Measurements from ENCODE around the gene MTHFD1. TPM values are rescaled to one million over a fixed set of nuclear protein-coding genes. Genes with fewer than 3 reads are reported as not detected.

MTHFD1 gene
- total RNA-seq, 1 experiment from 2014 or later: 226 TPM

DNA sequence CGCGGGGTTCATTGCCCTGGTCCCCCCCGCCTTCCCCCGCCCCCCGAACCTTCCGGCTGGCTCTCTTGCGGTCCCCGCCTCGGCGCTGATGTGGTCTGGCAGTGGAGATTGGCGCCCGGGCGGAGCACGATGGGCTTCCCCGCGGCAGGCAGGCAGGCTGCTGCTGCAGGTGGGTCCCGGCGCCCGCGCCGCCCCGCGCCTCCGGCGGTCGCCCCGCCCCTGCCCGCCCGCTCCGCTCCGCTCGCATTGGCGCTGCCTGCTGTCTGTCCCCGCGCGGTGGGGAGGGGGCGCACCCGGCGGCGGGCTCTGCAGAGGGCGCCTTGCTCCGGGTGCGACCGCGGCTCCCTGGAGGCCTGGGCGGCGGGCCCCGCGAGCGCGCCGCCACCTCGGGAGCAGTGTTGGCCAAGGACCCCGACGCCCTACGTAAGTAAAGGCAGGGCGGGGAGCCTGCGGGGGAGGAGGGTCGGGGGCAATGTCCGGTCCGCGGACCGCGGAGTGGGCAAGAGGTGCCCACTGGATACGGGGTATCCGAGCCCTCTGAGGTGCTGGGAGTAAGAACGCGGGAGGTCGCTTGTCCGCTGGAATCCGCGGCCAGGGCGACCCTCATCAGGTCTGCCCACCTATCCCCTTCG, 77.2 kb downstream of the MTHFD1 start, which contains the start of gene AKAP5 (continued):
- TF ChIP-seq, protein P1, sequence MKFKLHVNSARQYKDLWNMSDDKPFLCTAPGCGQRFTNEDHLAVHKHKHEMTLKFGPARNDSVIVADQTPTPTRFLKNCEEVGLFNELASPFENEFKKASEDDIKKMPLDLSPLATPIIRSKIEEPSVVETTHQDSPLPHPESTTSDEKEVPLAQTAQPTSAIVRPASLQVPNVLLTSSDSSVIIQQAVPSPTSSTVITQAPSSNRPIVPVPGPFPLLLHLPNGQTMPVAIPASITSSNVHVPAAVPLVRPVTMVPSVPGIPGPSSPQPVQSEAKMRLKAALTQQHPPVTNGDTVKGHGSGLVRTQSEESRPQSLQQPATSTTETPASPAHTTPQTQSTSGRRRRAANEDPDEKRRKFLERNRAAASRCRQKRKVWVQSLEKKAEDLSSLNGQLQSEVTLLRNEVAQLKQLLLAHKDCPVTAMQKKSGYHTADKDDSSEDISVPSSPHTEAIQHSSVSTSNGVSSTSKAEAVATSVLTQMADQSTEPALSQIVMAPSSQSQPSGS (CRISPR knock-in tag; IDR thresholded peaks at IDR 0.05; ENCODE audit: borderline replicate concordance, low read depth): no peak
- TF ChIP-seq, protein P2, sequence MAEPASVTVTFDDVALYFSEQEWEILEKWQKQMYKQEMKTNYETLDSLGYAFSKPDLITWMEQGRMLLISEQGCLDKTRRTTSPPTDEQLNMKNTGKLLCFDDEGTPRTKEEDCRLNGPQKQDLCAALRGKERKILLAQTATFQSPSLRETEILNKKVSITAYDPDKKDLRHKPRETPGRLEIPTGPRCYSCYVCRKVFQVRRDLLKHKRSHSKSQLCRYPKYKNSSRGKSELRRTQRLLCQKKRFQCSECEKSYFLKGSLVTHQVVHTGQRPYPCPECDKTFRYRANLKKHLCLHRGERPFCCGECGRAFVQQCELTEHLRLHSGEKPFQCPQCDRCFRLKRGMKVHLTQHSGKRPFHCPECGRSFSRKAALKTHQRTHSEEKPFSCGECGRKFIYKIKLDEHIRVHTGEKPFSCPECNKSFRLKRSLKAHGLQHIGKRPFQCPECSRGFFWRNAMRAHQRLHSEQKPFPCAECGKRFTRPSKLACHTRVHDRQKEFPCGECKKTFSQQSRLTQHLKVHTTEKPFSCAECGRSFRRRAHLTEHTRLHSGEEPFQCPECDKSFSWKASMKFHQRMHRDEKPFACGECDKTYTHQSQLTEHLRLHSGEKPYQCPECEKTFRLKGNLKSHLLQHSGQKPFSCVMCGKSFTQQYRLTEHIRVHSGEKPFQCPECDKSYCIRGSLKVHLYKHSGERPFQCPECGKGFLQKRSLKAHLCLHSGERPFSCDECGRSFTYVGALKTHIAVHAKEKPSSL (CRISPR knock-in tag; conservative IDR thresholded peaks at IDR 0.05): no peak
- TF ChIP-seq JUN (CRISPR knock-in tag; IDR thresholded peaks at IDR 0.05) (no peak), CREB1 (CRISPR knock-in tag; IDR thresholded peaks at IDR 0.05) (no peak), IRF2 (CRISPR knock-in tag; IDR thresholded peaks at IDR 0.05; ENCODE audit: borderline replicate concordance, low read depth) (no peak), SMAD4 (CRISPR knock-in tag; IDR thresholded peaks at IDR 0.05) (no peak), NR3C1 (CRISPR knock-in tag; conservative IDR thresholded peaks at IDR 0.05; ENCODE audit: low read depth) (no peak), CREM (CRISPR knock-in tag; IDR thresholded peaks at IDR 0.05) (peak; percentile 73; the same call in 1 of the 2 replicates), RORB (CRISPR knock-in tag; IDR thresholded peaks at IDR 0.05) (no peak), ZNF671 (CRISPR knock-in tag; IDR thresholded peaks at IDR 0.05) (no peak)
- TF ChIP-seq, protein P3, sequence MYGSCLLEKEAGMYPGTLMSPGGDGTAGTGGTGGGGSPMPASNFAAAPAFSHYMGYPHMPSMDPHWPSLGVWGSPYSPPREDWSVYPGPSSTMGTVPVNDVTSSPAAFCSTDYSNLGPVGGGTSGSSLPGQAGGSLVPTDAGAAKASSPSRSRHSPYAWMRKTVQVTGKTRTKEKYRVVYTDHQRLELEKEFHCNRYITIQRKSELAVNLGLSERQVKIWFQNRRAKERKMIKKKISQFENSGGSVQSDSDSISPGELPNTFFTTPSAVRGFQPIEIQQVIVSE (CRISPR knock-in tag; IDR thresholded peaks at IDR 0.05; ENCODE audit: borderline replicate concordance): no peak
- TF ChIP-seq, protein P4, sequence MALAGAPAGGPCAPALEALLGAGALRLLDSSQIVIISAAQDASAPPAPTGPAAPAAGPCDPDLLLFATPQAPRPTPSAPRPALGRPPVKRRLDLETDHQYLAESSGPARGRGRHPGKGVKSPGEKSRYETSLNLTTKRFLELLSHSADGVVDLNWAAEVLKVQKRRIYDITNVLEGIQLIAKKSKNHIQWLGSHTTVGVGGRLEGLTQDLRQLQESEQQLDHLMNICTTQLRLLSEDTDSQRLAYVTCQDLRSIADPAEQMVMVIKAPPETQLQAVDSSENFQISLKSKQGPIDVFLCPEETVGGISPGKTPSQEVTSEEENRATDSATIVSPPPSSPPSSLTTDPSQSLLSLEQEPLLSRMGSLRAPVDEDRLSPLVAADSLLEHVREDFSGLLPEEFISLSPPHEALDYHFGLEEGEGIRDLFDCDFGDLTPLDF (CRISPR knock-in tag; IDR thresholded peaks at IDR 0.05): no peak
- TF ChIP-seq, protein P5, sequence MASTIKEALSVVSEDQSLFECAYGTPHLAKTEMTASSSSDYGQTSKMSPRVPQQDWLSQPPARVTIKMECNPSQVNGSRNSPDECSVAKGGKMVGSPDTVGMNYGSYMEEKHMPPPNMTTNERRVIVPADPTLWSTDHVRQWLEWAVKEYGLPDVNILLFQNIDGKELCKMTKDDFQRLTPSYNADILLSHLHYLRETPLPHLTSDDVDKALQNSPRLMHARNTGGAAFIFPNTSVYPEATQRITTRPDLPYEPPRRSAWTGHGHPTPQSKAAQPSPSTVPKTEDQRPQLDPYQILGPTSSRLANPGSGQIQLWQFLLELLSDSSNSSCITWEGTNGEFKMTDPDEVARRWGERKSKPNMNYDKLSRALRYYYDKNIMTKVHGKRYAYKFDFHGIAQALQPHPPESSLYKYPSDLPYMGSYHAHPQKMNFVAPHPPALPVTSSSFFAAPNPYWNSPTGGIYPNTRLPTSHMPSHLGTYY (CRISPR knock-in tag; IDR thresholded peaks at IDR 0.05): no peak
- TF ChIP-seq, protein P6, sequence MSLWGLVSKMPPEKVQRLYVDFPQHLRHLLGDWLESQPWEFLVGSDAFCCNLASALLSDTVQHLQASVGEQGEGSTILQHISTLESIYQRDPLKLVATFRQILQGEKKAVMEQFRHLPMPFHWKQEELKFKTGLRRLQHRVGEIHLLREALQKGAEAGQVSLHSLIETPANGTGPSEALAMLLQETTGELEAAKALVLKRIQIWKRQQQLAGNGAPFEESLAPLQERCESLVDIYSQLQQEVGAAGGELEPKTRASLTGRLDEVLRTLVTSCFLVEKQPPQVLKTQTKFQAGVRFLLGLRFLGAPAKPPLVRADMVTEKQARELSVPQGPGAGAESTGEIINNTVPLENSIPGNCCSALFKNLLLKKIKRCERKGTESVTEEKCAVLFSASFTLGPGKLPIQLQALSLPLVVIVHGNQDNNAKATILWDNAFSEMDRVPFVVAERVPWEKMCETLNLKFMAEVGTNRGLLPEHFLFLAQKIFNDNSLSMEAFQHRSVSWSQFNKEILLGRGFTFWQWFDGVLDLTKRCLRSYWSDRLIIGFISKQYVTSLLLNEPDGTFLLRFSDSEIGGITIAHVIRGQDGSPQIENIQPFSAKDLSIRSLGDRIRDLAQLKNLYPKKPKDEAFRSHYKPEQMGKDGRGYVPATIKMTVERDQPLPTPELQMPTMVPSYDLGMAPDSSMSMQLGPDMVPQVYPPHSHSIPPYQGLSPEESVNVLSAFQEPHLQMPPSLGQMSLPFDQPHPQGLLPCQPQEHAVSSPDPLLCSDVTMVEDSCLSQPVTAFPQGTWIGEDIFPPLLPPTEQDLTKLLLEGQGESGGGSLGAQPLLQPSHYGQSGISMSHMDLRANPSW (CRISPR knock-in tag; conservative IDR thresholded peaks at IDR 0.05; ENCODE audit: low read depth): no peak
- TF ChIP-seq, protein P7, sequence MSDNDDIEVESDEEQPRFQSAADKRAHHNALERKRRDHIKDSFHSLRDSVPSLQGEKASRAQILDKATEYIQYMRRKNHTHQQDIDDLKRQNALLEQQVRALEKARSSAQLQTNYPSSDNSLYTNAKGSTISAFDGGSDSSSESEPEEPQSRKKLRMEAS (CRISPR knock-in tag; IDR thresholded peaks at IDR 0.05): no peak
